Activated CD4-positive, alpha-beta T cell treated with anti-CD3 and anti-CD28 coated beads, Interleukin-2, amount 50 U/mL, for 24 hours (primary cell): ENCODE results near the gene CTSD.
"Not testable (repeated sequence)": the region's sequence is repeated elsewhere in the genome, so short reads cannot be mapped to it uniquely, and the experiment has no call there.

Experiments used
- DNase-seq, 2 donors: peaks; one replicate each; pipeline ENCODE4 v3.0.0-alpha.2; 2020; ENCODE audit warnings: low read depth in 1 of 2, low spot score in 1 of 2

CTSD gene

DNA sequence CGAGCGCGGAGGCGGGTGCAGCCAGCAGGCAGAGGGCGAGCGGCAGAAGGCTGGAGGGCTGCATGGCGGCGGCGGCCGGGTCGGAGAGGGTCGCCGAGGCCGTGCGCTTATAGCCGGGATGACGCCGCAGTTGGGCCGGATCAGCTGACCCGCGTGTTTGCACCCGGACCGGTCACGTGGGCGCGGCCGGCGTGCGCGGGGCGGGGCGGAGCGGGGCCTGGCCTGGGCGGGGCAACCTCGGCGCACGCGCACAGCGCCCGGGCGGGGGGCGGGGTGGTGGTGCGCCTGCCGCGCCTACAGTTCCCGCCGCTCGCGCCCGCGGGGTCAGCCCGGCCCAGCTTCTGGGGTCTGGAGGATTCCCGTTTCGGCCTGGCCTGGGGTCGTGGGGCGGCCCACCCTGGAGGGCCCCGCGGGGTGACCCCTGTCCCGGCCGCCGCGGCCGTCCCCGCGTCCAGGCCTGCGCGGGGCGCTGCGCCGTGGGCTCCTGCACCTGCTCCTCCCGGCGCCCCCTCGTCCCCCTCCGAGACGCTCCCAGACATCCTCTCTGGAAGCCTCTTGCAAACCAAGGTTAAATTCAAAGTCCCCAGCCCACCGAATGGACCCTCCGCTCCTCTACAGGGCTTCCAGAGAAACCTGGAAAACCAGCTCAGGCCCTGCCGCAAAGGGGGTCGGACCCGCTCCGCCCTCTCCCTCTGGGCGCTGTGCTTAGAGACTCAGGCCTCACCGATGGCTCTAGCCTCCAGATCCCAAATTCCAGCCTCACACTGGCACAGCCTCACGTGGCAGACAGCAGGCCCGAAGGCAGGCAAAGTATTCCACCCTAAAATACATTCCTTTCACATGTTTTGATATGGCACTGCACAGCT, at the start of gene CTSD:
Gene CTSD, minus strand, starts transcription at position 132 of the 866 bp plus-strand sequence. Its CDS starts 68 bp downstream, at position 64.
- DNase-seq: peak; percentile 80 to 84

DNA sequence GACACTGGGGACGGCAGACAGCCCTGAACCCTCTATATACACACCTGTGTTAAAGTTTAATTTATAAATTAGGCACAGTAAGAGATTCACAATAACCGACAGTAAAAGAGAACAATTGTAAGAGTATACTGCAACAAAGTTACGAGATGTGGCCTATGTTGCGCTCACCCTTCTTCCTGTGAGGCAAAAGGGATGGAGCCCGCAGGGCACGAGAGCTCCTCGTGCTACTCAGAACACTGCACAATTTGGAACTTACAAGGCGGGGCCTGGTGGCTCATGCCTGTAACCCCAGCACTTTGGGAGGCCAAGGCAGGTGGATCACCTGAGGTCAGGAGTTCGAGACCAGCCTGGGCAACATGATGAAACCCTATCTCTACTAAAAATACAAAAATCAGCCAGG, 49.6 kb upstream of the CTSD start:
- not testable (repeated sequence) for DNase-seq

DNA sequence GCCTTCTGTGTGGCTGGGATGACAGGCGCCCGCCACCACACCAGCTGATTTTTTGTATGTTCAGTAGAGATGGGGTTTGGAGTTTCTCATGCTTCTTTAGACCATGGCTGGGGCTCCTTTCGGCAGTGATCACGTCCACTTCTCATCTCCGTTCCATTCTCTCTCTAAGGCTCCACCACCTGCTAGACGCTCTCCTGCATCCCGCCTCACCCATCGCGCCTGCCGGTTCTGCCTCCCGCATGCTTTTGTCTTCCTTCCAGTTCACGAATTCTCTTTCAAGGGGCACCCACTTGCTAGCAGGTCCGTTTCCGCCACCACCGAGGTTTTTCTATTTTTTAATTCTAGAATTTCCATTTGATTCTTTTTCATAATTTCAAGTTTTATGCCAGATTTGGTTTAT, 49.1 kb upstream of the CTSD start:
- no peak for DNase-seq

DNA sequence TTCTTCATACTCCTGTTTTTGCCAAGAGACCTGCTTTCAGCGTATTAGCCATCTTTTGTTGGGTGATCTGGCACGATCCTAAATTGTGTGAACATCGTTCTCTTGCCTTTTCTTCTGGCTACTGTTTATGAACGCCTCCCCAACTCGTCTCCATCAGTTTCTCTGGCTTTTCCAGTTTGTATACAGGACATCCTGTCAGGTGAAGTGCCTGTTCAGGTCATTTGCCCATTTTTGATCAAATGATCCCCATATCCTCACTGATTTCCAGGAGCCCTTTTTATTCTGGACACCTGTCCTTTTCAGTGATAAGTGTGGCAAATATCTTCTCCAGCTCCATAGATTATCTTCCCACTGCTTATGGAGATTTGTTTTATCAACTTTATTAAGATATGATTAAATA, 48.5 kb upstream of the CTSD start:
- DNase-seq: no peak

DNA sequence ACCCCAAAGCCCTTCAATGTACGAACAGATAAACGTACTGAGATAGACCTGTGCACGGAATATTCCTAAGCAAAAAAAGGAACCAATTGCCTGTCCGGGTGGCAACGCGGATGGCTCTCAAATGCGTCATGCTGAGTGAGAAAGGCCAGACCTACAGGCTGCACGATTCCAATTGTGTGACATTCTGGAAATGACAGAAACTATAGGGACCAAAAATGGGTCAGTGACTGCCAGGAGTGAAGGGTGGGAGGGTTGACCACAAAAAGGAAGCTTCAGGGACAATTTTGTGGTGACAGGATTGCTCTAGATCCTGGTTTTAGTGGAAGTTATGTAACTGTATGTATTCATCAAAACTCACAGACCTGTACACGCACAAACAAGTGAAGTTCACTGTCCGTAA, 47.0 kb upstream of the CTSD start:
- DNase-seq: no peak

DNA sequence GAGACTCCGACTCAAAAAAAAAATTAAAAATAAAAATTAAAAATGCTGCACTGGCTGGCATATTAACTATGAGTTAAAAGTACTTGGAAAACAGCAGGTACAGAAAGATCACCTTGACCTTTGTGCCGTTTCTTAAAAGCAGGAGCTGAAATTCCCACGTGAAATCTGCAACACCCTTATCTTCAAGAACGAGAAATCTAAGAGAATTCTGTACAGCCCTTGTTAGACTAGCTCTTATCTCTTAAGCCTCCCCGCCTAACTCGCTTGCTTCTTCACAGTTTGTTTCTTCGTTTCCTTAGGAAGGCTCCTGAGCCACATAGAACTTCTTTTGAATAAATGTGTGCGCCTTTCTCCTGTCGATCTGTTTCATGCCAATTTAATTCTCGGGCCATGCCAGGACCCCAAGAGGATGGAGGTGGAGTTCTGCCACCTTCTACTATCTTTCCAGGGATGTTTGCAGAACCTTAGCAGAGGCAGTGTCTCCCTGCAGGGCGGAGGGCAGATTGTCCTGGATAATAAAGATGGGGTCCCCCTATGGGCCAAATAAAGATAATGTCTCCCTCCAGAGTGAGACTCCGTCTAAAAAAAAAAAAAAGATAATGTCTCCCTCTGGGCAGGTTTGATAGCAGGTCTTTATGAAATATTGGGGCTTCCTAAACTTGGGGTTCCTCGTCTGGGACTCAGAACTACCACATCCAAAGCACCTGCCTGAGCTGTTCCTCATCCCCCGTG, 43.7 kb upstream of the CTSD start:
- DNase-seq: no peak

DNA sequence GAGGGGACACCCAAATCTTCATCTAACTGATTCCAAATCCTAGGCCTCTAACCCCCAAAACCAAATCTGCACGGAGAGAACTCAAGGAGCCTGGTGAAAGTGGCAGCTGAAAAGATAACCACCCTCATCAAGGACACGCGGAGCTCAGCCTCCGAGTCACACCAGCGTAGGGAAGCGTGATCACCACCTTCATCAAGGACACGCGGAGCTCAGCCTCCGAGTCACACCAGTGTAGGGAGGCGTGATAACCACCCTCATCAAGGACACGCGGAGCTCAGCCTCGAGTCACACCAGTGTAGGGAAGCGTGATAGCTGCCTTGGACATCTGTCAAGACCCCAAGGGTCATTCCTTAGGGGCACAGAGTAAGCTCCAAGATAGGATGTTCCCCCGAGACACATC, 41.8 kb upstream of the CTSD start:
- no peak for DNase-seq

DNA sequence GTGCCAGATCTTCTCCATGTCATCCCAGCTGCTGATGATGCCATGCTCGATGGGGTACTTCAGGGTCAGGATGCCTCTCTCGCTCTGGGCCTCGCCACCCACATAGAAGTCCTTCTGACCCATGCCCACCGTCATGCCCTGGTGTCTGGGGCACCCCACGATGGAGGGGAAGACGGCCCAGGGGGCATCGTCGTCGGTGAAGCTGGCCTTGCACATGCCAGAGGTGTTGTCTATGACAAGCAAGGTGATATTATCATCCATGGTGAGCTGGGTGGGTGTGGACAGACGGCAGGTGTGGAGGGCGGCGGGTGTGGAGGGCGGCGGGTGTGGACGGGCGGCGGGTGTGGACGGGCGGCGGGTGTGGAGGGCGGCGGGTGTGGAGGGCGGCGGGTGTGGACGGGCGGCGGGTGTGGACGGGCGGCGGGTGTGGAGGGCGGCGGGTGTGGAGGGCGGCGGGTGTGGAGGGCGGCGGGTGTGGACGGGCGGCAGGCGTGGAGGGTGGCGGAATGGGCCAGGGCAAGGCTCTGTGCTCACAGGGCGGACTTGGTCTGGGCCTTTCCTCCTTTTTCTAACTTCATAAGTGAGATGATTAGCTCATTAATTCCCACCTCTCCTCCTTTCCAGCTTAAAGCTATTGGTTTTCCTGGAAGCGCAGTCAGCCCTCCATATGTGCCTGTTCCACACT, 40.2 kb upstream of the CTSD start:
- DNase-seq: not testable (repeated sequence)

DNA sequence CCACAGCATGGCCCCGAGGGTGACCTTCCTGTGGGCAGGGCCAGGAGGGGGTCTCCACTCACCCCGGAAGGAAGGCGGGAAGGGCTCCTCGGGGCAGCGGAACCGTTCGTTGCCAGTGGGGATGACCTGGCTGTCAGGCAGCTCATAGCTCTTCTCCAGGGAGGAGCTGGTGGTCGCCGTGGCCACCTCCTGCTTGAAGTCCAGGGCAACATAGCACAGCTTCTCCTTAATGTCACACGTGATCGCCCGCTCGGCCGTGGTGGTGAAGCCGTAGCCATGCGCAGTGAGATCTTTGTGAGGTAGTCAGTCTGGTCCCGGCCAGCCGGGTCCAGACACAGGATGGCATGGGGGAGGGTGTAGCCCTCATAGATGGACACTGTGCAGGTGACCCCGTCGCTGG, 39.5 kb upstream of the CTSD start:
- no peak for DNase-seq

DNA sequence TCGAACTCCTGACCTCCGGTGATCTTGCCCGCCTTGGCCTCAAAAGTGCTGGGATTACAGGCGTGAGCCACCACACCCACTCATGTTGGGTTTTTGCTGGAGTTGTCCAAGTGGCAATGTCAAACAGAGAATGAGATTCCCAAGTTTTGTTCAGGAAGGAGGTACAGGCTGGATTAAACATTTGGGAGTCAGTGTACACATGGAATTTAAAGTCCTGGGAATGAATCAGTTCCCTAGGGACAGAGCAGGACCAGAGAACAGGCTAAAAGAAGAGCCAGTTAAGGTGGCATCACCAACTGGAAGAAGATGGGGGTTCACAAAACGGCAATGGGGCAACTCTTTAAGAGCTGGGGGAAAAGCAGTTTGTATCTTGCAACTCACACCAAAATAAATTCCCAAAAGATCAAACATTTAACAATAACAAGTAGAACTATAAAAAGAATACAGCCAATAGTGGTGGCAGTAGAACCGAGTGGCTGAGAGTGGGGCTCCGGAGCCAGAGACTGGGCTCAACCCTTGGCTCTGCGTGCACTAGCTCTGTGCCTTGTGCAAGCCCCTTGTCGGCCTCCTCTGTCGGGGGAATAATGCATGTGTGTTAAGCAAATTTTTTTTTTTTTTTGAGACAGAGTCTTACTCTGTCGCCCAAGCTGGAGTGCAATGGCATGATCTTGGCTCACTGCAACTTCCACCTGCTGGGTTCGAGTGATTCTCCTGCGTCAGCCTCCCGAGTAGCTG, 33.8 kb upstream of the CTSD start:
- DNase-seq: no peak

DNA sequence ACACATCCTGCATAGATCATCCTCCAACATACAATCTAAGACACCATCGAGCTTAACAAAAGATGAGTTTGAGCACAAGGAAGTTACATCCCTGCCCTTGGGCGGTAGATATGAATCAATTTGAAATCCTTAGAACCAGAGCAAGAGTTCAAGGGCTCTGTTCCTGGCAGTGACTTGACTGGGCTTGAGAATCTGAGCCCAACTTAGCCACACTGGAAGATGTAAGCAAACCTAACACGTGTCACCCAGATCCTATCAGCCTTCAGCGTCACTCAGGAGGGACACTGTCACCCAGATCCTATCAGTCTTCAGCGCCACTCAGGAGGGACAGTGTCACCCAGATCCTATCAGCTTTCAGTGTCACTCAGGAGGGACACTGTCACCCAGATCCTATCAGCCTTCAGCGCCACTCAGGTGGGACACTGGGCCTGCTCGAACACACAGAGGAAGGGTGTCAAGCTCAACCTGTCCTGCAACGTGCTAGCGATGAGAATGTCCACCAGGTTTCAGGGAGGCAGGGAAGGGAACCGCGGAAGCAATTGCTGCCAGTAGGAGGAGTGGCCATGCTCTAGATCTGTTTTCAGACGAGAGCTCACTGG, 32.8 kb upstream of the CTSD start:
- DNase-seq: no peak

DNA sequence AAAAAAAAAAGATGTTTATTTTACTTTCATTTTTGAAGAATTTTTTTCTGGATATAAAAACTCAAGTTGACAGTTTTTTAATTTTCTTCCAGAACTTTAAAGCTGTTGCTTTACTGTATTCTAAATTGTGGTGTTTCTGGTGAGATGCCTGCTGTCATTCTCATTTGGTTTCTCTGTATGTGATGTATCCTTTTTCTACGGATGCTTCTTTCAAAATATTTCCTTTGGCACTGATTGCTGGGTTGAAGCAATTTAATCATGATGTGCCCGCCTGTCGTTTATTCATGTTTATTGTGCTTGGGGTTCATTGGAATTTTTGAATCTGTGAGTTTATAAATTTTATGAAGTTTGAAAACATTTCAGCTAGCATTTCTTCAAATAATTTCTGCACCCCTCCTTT, 29.4 kb upstream of the CTSD start:
- DNase-seq: no peak

DNA sequence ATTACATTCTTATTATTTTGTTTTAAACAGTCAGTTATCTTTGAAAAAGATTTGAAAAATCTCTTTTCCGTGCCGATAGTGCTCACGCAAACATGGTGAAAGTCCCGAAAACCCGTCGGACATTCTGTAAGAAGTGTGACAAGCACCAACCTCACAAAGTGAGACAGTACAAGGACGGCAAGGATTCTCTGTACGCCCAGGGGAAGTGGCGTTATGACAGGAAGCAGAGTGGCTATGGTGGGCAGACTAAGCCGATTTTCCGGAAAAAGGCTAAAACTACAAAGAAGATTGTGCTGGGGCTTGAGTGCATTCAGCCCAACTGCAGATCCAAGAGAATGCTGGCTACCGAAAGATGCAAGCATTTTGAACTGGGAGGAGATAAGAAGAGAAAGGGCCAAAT, 28.7 kb upstream of the CTSD start:
- no peak for DNase-seq

DNA sequence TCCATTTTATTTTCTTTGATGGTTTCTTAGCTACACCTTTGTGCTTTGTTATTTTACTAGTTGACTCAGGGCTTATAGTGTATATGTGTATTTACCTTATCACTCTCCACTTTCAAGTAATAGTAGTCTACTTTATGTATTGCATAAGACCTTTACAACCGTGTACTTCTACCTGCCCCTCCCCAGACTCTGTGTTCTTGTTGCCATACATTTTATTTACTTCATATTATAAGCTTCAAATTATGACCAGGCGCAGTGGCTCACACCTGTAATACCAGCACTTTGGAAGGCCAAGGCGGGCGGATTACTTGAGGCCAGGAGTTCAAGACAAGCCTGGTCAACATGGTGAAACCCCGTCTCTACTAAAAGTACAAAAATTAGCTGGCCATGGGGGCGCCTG, 28.2 kb upstream of the CTSD start:
- no peak for DNase-seq

DNA sequence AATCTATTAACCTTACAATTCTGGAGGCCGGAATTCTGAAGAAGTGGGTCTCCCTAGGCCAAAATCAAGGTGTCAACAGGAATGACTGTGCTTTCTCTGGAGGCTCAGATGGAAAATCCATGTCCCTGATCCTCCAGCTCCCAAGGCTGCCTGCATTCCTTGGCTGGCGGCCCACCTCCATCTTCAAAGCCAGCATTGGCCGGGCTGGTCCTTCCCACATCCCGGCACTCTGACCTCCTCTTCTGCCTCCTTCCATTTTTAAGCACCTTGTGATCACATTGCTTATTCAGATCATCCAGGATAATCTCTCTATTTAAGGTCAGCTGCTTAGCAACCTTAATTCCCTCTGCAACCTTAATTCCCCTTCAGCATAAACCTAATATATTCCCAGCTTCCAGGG, 22.7 kb upstream of the CTSD start:
- DNase-seq: no peak

DNA sequence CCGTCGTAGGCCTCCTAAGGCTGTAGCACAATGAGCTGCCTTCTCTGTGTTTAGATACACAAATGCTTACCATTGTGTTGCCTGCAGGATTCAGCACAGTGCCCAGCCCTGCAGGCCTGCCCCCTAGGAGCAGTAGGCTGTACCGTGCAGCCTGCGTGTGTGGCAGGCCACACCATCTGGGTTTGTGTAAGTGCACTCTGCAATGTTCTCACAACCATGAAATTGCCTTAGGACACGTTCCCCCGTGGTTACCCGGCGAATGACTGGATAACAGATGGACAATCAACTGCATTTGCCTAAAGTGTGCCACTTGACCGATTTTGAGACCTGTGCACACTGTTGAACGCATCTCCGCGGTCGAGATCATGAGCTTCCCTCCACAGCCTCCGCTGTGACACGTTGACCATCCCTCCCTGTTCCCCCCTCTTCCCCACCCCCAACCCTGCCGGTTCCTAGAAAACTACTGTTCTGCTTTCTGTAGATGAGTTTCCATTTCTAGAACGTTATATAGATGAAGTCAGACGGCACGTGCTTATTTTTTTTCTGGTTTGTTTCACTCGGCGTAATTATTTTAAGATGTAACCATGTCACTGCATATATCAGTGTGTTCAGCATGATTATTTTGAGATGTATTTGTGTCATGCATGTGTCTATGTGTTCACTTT, 22.2 kb upstream of the CTSD start:
- DNase-seq: no peak

DNA sequence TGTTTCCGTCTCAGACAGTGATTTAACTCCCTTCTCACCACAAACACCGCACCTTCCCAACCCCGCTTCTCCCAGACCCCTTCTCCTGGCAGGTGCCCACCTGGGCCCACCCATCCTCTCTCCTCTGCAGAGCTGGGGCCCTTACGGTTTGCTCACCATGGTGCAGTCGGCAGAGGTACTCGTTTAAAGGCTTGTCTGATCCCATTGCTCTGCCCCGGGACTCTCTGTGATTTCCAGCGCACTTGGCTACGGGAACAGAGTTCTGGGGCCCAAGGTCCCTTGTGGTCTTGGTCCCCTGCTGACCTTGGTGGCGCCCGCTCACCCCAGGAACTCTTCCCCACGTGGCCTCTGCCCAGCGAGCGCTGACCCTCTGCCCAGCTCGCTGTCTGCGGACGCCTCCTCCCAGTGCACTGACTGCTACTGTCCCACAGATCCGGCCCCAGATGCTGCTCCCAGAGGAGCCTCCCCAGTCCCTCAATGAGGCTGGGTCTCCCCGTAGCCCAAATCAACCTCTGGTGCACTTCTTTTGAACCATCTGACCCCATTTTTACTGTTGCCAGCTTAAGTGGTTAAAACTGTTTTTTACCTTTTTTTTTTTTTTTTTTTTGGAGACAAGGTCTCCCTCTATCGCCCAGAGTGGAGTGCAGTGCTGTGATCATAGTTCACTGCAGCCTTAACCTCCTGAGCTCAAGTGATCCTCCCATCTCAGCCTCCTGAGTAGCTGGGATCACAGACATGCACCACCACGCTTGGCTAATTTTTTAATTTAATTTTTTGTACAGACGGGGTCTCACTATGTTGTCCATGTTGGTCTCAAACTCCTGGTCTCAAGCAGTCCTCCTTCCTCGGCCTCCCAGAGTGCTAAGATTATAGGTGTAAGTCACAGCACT, 21.3 kb upstream of the CTSD start:
- DNase-seq: no peak

DNA sequence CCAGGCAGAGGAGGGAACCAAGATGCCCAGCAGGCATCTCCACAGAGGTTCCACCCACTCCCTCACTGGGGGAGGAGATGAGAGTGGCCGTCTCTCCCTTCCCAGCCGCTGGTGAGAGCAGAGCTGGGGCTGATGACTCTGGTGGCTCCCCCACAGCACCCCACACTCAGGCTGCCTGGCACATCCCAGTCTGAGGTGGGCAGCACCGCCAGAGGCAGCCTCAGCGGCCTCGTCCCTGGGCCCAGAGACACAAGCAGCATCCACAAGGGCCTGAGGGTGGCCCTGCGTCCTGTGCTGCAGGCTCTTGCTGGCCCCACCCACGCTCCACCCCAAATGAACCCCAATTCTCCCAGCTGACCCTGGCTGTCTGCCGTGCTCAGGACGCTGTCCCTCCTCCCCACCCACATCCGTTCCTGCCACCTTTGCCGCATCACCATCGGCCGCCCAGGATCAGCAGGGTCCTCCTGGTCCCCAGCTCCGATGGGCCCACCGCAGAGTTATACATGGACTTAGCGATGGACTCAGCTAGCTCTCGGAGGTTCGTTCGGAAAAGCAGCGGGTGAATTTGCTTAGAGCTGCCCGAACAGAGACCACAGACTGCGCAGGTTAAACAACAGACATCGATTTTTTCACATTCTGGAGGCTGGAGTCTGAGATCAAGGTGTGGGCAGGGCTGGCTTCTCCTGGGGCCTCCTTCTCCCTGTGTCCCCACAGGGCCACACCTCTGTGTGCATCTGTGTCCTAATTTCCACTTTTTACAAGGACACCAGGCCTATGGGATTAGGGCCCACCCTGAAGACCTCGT, 20.2 kb upstream of the CTSD start:
- no peak for DNase-seq
